ENCODE measurements around the gene TBCB. TPM values are rescaled to one million over a fixed set of nuclear protein-coding genes. Genes with fewer than 3 reads are reported as not detected.
"Not testable (repeated sequence)": the region's sequence is repeated elsewhere in the genome, so short reads cannot be mapped to it uniquely, and the experiment has no call there.

Gene TBCB
- polyA plus RNA-seq, 3 donors from 2014 or later, result 341 to 445 (median 385) TPM

DNA sequence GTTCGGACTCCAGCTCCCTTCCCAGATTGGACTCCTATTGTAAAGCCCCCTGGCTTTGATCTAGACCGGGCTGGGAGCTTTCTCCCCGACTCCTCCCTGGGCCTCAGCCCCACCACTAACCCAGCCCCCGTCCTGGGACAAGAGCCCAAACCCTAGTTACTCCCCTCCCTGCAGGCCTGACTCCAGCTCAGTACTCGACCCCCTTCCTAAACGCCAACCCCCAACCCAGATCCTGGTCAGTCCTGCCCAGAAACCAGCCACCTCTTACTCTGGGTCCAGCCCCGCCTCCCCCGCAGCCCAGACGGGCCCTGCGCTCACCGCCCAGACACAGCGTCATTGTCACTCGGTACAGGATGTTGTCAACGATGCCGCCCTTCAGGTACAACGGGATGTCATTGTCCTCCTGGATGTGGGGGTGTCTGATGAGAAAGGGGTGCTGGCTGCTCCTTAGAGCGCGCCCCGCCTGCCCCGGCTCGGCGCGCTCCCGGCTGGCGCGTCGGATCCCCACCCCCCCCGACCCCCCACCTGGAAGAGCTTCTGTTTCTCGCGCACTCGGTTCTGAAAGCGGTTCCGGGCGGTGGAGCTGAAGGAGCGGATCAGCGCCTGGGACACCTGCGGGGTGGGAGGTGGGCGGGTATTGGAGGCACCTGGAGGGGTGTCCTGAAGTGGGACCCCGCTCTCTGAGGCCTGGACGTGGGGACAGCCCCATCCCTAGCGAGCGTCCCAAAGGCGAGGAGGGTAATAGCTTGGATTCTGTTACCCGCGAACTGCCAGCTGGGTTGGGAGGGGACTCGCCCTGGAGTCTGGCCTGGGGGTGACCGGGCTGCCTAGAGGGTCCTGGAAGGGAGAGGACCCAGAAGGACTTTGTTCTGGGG lies 36.1 kb downstream of the TBCB start:
- Mint-ChIP-seq H3K4me1 (peaks cover 6 to 13% of the 10 kb centered on the region in 2 donors), H3K27ac (no peak overlapping the region), H3K9me3 (no peaks in the 10 kb centered on the region), H3K4me3 (no peak overlapping the region), H3K36me3 (peaks cover 12 to 28% (median 13%) of the 10 kb centered on the region in 3 donors), H3K27me3 (ENCODE audit: low read depth in 3 of 3) (peaks cover 0 to 6% (median 0%) of the 10 kb centered on the region in 3 donors)
- no peak for DNase-seq

GRCh38 chr19:36152019-36152351 lies 36.7 kb downstream of the TBCB start:
- Mint-ChIP-seq H3K27ac (no peak overlapping the region), H3K36me3 (peaks cover 9 to 23% (median 12%) of the 10 kb centered on the region in 3 donors), H3K9me3 (no peaks in the 10 kb centered on the region), H3K4me1 (peaks cover 6 to 13% of the 10 kb centered on the region in 2 donors), H3K4me3 (no peak overlapping the region), H3K27me3 (ENCODE audit: low read depth in 3 of 3) (peaks cover 0 to 4% (median 0%) of the 10 kb centered on the region in 3 donors)
- DNase-seq, result no peak

- Mint-ChIP-seq H3K27ac (peak within 1 kb of the TSS in 2 of 6 donors; percentile 40 to 49), H3K9me3 (no peaks in the 10 kb centered on the region), H3K4me1 (peaks cover 6 to 13% of the 10 kb centered on the region in 2 donors), H3K36me3 (peaks cover 5 to 19% (median 10%) of the 10 kb centered on the region in 3 donors), H3K27me3 (ENCODE audit: low read depth in 3 of 3) (peaks cover 0 to 1% (median under 1%) of the 10 kb centered on the region in 3 donors), H3K4me3 (peak within 1 kb of the TSS in 2 of 5 donors; percentile 5 to 6)
- no peak for DNase-seq
Measured at GRCh38 chr19:36152352-36153091, 37.3 kb downstream of the TBCB start, which contains the start of gene COX7A1. TSS of gene COX7A1 (minus strand) at chr19:36152447. CDS start at chr19:36152407, 40 bp downstream.

DNA sequence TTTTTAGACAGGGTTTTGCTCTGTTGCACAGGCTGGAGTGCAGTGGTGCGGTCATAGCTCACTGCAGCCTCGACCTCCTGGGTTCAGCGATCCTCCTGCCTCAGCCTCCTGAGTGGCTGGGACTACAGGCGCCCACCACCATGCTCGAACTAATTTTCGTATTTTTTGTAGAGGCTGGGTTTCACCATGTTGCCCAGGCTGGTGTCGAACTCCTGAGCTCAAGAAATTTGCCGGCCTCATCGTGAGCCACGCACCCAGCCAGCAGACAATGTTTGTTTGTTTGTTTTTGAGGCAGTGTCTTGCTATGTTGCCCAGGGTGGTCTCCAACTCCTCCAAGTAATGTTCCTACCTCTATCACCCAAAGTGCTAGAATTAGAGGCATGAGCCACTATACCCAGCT lies 37.9 kb downstream of the TBCB start:
- no peak overlapping the region for H3K27ac Mint-ChIP-seq

GRCh38 chr19:36160821-36161596 lies 45.7 kb downstream of the TBCB start:
- no peaks in the 10 kb centered on the region for H3K4me1 Mint-ChIP-seq
- no peaks in the 10 kb centered on the region for H3K9me3 Mint-ChIP-seq
- H3K27me3 Mint-ChIP-seq (ENCODE audit: low read depth in 3 of 3), result peaks cover 0 to 2% (median 0%) of the 10 kb centered on the region in 3 donors
- no peak overlapping the region for H3K27ac Mint-ChIP-seq
- no peak for DNase-seq
- H3K4me3 Mint-ChIP-seq, result no peak overlapping the region
- H3K36me3 Mint-ChIP-seq, result no peaks in the 10 kb centered on the region

More for the DNA sequence above, 37.9 kb downstream of the TBCB start:
- no peak for DNase-seq
- peaks cover 6 to 13% of the 10 kb centered on the region in 2 donors for H3K4me1 Mint-ChIP-seq
- peaks cover 5 to 19% (median 10%) of the 10 kb centered on the region in 3 donors for H3K36me3 Mint-ChIP-seq
- peaks cover 0 to 2% (median 1%) of the 10 kb centered on the region in 3 donors for H3K27me3 Mint-ChIP-seq (ENCODE audit: low read depth in 3 of 3)
- H3K4me3 Mint-ChIP-seq, result no peak overlapping the region
- no peaks in the 10 kb centered on the region for H3K9me3 Mint-ChIP-seq

DNA sequence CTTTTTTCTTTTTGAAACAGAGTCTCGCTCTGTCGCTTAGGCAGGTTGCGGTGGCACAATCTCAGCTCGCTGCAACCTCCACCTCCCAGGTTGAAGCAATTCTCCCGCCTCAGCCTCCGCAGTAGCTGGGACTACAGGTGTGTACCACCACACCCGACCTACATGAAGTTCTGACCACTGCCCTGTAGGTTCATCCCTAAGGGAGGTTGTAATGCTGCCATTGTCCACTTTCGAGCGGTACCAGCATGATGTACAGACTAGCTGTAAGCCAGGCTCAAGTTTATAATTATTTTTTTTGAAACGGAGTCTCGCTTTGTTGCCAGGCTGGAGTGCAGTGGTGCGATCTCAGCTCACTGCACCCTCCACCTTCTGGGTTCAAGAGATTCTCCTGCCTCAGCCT lies 48.5 kb downstream of the TBCB start:
- no peaks in the 10 kb centered on the region for H3K36me3 Mint-ChIP-seq
- H3K4me1 Mint-ChIP-seq, result no peaks in the 10 kb centered on the region
- DNase-seq, result no peak
- no peaks in the 10 kb centered on the region for H3K27me3 Mint-ChIP-seq (ENCODE audit: low read depth in 3 of 3)
- H3K27ac Mint-ChIP-seq, result no peak overlapping the region
- no peak overlapping the region for H3K4me3 Mint-ChIP-seq
- H3K9me3 Mint-ChIP-seq, result no peaks in the 10 kb centered on the region

GRCh38 chr19:36169084-36169760 lies 54.0 kb downstream of the TBCB start:
- no peak for DNase-seq
- H3K27ac Mint-ChIP-seq, result peak overlapping the region in 2 of 6 donors; percentile 56 to 84
- peaks cover 4 to 6% of the 10 kb centered on the region in 2 donors for H3K4me1 Mint-ChIP-seq
- no peaks in the 10 kb centered on the region for H3K9me3 Mint-ChIP-seq
- H3K36me3 Mint-ChIP-seq, result no peaks in the 10 kb centered on the region
- peaks cover 0 to 6% (median 3%) of the 10 kb centered on the region in 3 donors for H3K27me3 Mint-ChIP-seq (ENCODE audit: low read depth in 3 of 3)
- no peak overlapping the region for H3K4me3 Mint-ChIP-seq

GRCh38 chr19:36172852-36173251 lies 57.6 kb downstream of the TBCB start:
- no peaks in the 10 kb centered on the region for H3K36me3 Mint-ChIP-seq
- peaks cover 0 to 7% (median 3%) of the 10 kb centered on the region in 3 donors for H3K27me3 Mint-ChIP-seq (ENCODE audit: low read depth in 3 of 3)
- H3K4me3 Mint-ChIP-seq, result no peak overlapping the region
- no peak overlapping the region for H3K27ac Mint-ChIP-seq
- DNase-seq, result no peak
- H3K4me1 Mint-ChIP-seq, result peaks cover 4 to 6% of the 10 kb centered on the region in 2 donors
- no peaks in the 10 kb centered on the region for H3K9me3 Mint-ChIP-seq

- H3K4me1 Mint-ChIP-seq; H3K27me3 Mint-ChIP-seq (ENCODE audit: low read depth in 3 of 3); H3K4me3 Mint-ChIP-seq; H3K27ac Mint-ChIP-seq; H3K36me3 Mint-ChIP-seq; DNase-seq; H3K9me3 Mint-ChIP-seq: not testable (repeated sequence)
Measured at GRCh38 chr19:36173846-36174245, 58.6 kb downstream of the TBCB start.

Other genes with a start within 250 kb of the TBCB start
- gene APLP1, start 246.9 kb upstream of the TBCB start, polyA plus RNA-seq, result under 1 TPM in 1 of 3 donors, not detected in 2; 0.72 TPM
- 1 to 10 TPM; 2.7 to 8.0 (median 2.9) TPM for gene NFKBID, start 214.9 kb upstream of the TBCB start, polyA plus RNA-seq
- 1,000 to 10,000 TPM; 1,885 to 2,801 (median 2,654) TPM for gene HCST, start 212.9 kb upstream of the TBCB start, polyA plus RNA-seq
- 1,000 to 10,000 TPM; 2,771 to 3,312 (median 2,871) TPM for gene TYROBP, start 207.2 kb upstream of the TBCB start, polyA plus RNA-seq
- gene LRFN3, start 179.1 kb upstream of the TBCB start, polyA plus RNA-seq, result under 1 TPM; 0.17 to 0.62 (median 0.32) TPM
- gene SDHAF1, start 120.3 kb upstream of the TBCB start, polyA plus RNA-seq, result 10 to 100 TPM; 44.7 to 51.0 (median 48.3) TPM
- not detected for gene SYNE4, start 106.7 kb upstream of the TBCB start, polyA plus RNA-seq
- 10 to 100 TPM; 27.2 to 34.6 (median 30.0) TPM for gene ALKBH6, start 101.3 kb upstream of the TBCB start, polyA plus RNA-seq
- under 1 TPM in 2 of 3 donors, not detected in 1; 0.07 to 0.55 TPM for gene CLIP3, start 82.6 kb upstream of the TBCB start, polyA plus RNA-seq
- gene THAP8, start 61.2 kb upstream of the TBCB start, polyA plus RNA-seq, result 10 to 100 TPM in 2 of 3 donors, 1 to 10 TPM in 1; 3.2 to 10.7 (median 10.1) TPM
- gene WDR62, start 60.6 kb upstream of the TBCB start, polyA plus RNA-seq, result under 1 TPM in 2 of 3 donors, not detected in 1; 0.12 to 0.77 TPM
- gene OVOL3, start 4.3 kb upstream of the TBCB start, polyA plus RNA-seq, result not detected
- 100 to 1,000 TPM; 102 to 136 (median 127) TPM for gene POLR2I, start 593 bp upstream of the TBCB start, polyA plus RNA-seq
- gene CAPNS1, start 24.6 kb downstream of the TBCB start, polyA plus RNA-seq, result 100 to 1,000 TPM; 176 to 253 (median 225) TPM
- gene COX7A1, start 37.0 kb downstream of the TBCB start, polyA plus RNA-seq, result not detected
- 1 to 10 TPM; 2.9 to 7.6 (median 2.9) TPM for gene ZNF565, start 99.2 kb downstream of the TBCB start, polyA plus RNA-seq
- gene ZNF146, start 99.6 kb downstream of the TBCB start, polyA plus RNA-seq, result 10 to 100 TPM; 18.6 to 50.6 (median 25.9) TPM

All from immature natural killer cell (primary cell).